SIG-M5 treated with dmso at 0.1 percent for 504 hours (cell line): ENCODE data around the gene CNN3.
A peak's percentile ranks its signal among the peaks of the same experiment; 100 is the strongest.

ENCODE experiments used
- DNase-seq: peaks from one replicate; lab custom pipeline; 2025; ENCODE audit not compliant: unreplicated experiment; lab: John Stamatoyannopoulos, UW

The CNN3 gene

GRCh38 chr1:94926915-94927404 lies at the start of gene CNN3:
TSS of gene CNN3 (minus strand) at chr1:94927110. CDS start at chr1:94926894, 216 bp downstream.
- DNase-seq, result no peak

GRCh38 chr1:94974824-94975223 lies 47.9 kb upstream of the CNN3 start:
- DNase-seq, result no peak

- DNase-seq, result no peak
Measured at GRCh38 chr1:94974241-94974640, 47.3 kb upstream of the CNN3 start.

GRCh38 chr1:94973309-94973922 lies 46.5 kb upstream of the CNN3 start:
- DNase-seq, result no peak

- DNase-seq, result no peak
Measured at GRCh38 chr1:94971491-94971924, 44.6 kb upstream of the CNN3 start.

- DNase-seq, result no peak
Measured at GRCh38 chr1:94970783-94971182, 43.9 kb upstream of the CNN3 start.

GRCh38 chr1:94969137-94969536 lies 42.2 kb upstream of the CNN3 start:
- DNase-seq, result no peak

GRCh38 chr1:94966033-94966432 lies 39.1 kb upstream of the CNN3 start:
- DNase-seq, result no peak

GRCh38 chr1:94963864-94964263 lies 37.0 kb upstream of the CNN3 start:
- DNase-seq, result no peak

- peak; percentile 73 for DNase-seq
Measured at GRCh38 chr1:94962409-94963265, 35.7 kb upstream of the CNN3 start.

GRCh38 chr1:94961988-94962387 lies 35.1 kb upstream of the CNN3 start:
- no peak for DNase-seq

- DNase-seq, result no peak
Measured at GRCh38 chr1:94961582-94961981, 34.7 kb upstream of the CNN3 start.

- DNase-seq, result no peak
Measured at GRCh38 chr1:94958081-94958480, 31.2 kb upstream of the CNN3 start.

- no peak for DNase-seq
Measured at GRCh38 chr1:94955767-94956632, 29.1 kb upstream of the CNN3 start.

GRCh38 chr1:94954263-94955220 lies 27.6 kb upstream of the CNN3 start:
- no peak for DNase-seq

GRCh38 chr1:94953746-94954145 lies 26.8 kb upstream of the CNN3 start:
- no peak for DNase-seq

- no peak for DNase-seq
Measured at GRCh38 chr1:94953107-94953506, 26.2 kb upstream of the CNN3 start.

GRCh38 chr1:94952539-94952938 lies 25.6 kb upstream of the CNN3 start:
- DNase-seq, result no peak

- no peak for DNase-seq
Measured at GRCh38 chr1:94951509-94952208, 24.7 kb upstream of the CNN3 start.

GRCh38 chr1:94951046-94951445 lies 24.1 kb upstream of the CNN3 start:
- DNase-seq, result no peak
